Epithelial cell of proximal tubule (primary cell): Measurements from ENCODE around the gene GRHPR. TPM values are rescaled to one million over a fixed set of nuclear protein-coding genes. Genes with fewer than 3 reads are reported as not detected.
A peak's percentile ranks its signal among the peaks of the same experiment; 100 is the strongest.

Source experiments
- DNase-seq: peaks from one replicate; pipeline ENCODE4 v3.0.0-alpha.2; 2011; ENCODE audit warnings: low read depth
- H3K4me3 ChIP-seq: 2 replicates; pipeline ENCODE4 v1.5.1; 2011; ENCODE audit warnings: low read depth, mild to moderate bottlenecking, low read length
- total RNA-seq: library from RNA; depleted of rRNA; stranded (reverse); fragments of >200 nt; gene quantifications from 2 replicates; pipeline ENCODE4 v1.2.3, GENCODE V29; 2015
- TF ChIP-seq, protein P1 (sequence below): conservative IDR thresholded peaks from 2 replicates; pipeline ENCODE4 v1.5.1; 2012; ENCODE audit warnings: low read depth, mild to moderate bottlenecking, low read length

GRHPR gene
- total RNA-seq, 1 donor from 2014 or later = 138 TPM

DNA sequence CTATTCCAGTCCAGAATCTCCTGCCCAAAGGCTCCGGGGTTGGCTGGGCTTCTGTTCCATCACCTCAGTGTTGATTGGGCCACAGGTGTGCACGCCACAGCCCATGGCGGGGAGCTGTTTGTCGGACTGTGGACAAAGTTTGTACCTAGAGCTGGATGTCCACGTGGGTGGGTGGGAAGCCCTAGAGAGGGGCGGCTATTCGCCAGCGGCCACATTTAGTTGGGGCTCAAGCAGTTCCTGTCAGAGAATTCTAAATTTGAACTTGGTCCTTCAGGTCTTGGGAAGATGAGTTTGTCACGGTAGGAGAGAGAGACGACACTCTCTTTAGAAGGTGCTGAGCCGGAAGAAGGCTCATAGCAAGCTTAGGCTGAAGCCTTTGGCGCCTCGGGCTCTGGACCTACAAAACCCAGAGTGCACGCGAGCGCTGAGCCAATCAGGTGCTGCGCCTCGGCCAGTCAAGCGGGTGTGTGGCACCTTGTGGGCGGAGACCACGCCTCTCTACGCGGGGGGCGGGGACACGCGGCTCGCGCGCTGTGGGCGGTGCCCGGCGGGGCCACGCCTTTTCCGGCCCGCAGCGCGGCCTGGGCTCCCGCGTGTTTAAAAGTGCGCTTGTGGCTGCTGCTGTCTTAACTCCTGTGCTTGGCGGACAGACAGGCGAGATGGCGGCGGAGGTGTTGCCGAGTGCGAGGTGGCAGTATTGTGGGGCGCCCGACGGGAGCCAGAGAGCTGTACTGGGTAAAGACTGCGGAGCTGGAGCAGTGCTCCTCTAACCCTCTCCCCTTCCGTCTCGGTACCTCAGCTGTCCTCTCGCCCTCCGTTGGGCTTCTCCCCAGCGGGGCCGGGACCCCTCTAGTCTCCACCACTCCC is 63.1 kb downstream of the GRHPR start, which contains the start of gene POLR1E:
POLR1E (plus strand) TSS at position 560 of the 867 bp plus-strand sequence; CDS start at position 660, 100 bp downstream.
- TF ChIP-seq, protein P1, sequence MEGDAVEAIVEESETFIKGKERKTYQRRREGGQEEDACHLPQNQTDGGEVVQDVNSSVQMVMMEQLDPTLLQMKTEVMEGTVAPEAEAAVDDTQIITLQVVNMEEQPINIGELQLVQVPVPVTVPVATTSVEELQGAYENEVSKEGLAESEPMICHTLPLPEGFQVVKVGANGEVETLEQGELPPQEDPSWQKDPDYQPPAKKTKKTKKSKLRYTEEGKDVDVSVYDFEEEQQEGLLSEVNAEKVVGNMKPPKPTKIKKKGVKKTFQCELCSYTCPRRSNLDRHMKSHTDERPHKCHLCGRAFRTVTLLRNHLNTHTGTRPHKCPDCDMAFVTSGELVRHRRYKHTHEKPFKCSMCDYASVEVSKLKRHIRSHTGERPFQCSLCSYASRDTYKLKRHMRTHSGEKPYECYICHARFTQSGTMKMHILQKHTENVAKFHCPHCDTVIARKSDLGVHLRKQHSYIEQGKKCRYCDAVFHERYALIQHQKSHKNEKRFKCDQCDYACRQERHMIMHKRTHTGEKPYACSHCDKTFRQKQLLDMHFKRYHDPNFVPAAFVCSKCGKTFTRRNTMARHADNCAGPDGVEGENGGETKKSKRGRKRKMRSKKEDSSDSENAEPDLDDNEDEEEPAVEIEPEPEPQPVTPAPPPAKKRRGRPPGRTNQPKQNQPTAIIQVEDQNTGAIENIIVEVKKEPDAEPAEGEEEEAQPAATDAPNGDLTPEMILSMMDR = no peak
- DNase-seq = peak; percentile 43
- H3K4me3 ChIP-seq = peak within 1 kb of the TSS; percentile 91

- DNase-seq = no peak
- H3K4me3 ChIP-seq = peak overlapping the region; percentile 91
- TF ChIP-seq, protein P1 = no peak
Observed at GRCh38 chr9:37486256-37486615, 63.7 kb downstream of the GRHPR start.

Other genes with a start within 250 kb of the GRHPR start
- 6.3 and 7.5 TPM in 2 replicates for gene ZBTB5, start 42.8 kb downstream of the GRHPR start, total RNA-seq
- 23.2 and 44.1 TPM in 2 replicates for gene POLR1E, start 63.3 kb downstream of the GRHPR start, total RNA-seq
- gene FBXO10, start 153.7 kb downstream of the GRHPR start, total RNA-seq = 2.9 and 4.9 TPM in 2 replicates
- 159 and 261 TPM in 2 replicates for gene TOMM5, start 169.9 kb downstream of the GRHPR start, total RNA-seq
- under 0.01 TPM in 1 of 2 replicates, not detected in the other for gene FRMPD1, start 228.3 kb downstream of the GRHPR start, total RNA-seq